SHP77 (cell line): ENCODE measurements around the gene ATF6B.
"Not testable (repeated sequence)": the region's sequence is repeated elsewhere in the genome, so short reads cannot be mapped to it uniquely, and the experiment has no call there.

Source experiments
- DNase-seq, 2 experiments: peaks; one replicate each; lab custom pipeline; 2025; lab: John Stamatoyannopoulos, UW

Gene ATF6B

GRCh38 chr6:32081168-32081990 lies 46.7 kb downstream of the ATF6B start:
- DNase-seq, result no peak

DNA sequence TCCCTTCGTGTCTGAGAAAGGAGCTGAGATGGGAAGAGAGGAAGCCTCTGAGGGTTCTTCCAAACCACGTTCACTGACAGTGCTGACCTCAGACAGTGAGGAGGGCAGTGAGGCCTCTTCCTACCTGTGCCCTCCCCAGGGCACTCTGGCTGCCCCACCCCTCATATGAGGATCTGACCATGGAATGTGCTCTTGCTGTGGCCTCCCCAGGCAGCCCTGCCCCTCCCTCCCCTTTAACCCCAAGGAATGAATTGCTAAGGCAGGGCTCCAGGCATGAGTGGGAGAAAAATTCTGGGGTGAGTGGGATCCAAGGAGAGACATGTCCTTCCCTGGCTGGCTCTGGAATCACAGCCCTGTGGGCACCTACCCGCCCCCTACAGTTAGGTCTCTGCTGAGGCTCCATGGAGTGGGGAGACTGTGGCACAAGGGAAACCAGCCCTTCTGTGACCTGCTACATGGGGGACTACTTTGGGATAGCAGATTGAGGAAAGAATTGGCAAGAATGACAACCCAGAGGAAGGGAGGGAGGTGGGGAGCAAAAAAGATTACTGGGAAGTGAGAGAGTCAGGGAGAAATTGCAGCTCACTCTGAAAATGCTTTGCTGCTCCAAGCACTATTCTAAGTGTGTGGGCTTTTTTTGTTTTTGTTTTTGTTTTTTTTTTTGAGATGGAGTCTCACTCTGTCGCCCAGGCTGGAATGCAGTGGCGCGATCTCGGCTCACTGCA lies 48.3 kb downstream of the ATF6B start:
- DNase-seq, result no peak

DNA sequence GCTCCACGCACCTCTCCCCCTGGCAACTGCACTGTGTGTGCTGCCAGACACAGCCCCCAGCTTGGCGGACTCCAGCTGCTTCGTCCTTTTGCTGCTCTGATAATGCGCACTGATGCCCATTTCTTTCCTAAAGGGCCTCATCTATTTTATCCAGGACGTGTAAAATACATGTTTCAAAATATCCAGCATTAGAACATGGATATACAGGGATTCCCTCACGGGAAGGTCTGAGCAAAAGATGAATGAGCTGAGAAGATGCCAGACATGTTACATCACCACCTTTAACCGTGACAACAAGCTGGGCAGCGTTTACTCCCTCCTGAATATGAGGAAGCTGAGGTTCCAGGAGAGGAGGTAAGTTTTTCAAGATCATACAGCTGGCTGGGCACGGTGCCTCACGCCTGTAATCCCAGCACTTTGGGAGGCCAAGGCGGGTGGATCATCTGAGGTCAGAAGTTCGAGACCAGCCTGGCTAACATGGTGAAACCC lies 51.7 kb downstream of the ATF6B start:
- no peak for DNase-seq

DNA sequence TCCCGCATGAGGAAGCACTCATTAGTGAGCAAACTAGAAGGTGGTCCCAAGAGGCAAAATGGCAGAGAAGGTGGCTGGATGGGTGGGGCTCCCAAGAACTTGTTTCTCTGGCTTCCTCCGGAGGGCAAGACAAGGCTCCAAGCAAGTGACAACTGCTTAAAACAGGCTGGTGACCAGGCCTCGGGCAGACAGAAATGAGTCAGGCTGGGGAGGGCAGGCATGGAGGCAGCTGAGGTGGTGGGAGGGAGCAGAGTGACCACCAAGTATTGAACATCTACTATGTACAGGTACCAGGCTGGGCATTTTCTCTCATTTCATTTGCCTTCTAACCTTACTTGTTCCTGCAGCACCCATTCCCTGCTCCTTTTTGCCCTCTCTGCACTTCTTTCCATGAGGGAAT lies 52.3 kb downstream of the ATF6B start:
- no peak for DNase-seq

DNA sequence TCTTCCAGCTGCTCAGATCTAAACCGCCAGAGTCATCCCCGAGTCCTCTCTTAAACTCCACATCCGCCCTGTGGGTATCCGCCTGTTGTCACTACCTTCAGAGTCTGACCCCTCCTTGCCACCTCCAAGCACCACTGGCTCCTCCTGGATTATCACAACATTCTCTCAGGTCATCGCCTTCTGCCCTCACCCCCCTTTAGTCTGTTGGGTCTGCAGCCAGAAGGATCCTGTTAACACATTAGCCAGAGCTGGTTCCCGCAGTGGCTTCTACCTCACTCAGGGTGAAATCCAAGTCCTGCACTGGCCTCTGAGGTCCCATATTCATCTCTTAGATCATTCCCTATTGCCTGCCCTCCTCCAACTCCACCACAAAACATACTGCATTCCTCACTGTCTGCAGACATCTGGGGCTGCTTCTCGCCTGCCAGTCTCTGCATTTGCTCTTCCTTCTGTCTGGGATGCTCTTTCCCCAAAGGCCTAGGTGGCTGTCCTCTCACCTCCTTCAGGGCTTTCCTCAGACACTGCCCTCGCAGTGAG lies 53.0 kb downstream of the ATF6B start:
- no peak for DNase-seq

- no peak for DNase-seq
These were observed 54.4 kb downstream of the ATF6B start for GRCh38 chr6:32073613-32074012.

- DNase-seq, result no peak
These were observed 54.9 kb downstream of the ATF6B start for GRCh38 chr6:32073101-32073500.

- DNase-seq, result no peak
These were observed 57.1 kb downstream of the ATF6B start for GRCh38 chr6:32070814-32071543.

GRCh38 chr6:32069878-32070515 lies 58.0 kb downstream of the ATF6B start:
- no peak for DNase-seq

DNA sequence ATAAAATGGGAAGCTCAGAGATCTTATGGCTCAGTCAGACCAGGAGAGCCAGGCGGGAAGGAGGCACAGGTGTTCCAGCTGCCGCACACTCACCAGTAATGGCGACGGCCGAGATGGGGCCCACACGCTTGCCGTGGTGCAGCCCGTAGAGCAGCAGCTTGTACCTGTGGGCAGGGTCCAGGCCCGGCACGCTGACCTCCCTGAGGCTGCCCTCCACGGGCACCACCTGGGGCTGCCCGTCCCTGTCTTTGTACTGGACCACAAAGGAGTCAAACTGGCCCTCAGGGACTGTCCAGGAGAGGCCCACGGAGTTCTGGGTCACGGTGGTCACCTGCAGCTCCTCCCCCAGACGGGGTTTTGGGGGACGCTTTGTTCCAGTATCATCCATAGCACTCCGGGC lies 58.6 kb downstream of the ATF6B start:
- no peak for DNase-seq

DNA sequence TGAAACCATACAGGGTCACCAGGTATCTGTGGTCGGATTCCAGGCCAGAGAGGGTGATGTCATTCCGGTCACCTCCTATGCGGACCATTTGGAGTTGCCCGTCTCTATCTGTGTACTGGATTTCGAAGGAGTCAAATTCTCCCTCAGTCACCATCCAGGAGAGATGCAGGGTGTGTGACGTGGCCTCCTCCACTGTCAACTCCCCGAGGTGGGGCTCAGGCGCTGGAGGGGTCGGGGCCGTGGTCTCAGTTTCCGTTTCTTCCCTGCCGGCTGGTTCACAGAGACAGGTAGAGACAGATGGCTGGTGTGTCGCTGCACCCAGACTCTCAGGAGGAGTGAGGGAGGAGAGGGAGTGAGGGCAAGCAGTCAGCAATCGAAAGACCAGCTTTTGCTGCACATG lies 59.2 kb downstream of the ATF6B start:
- DNase-seq, result no peak

GRCh38 chr6:32068315-32068714 lies 59.7 kb downstream of the ATF6B start:
- DNase-seq, result not testable (repeated sequence)

- not testable (repeated sequence) for DNase-seq
These were observed 60.5 kb downstream of the ATF6B start for GRCh38 chr6:32067521-32067920.
